Cardiac fibroblast (primary cell): ENCODE measurements around the gene MRPL47.

ENCODE experiments used
- DNase-seq, 2 donors: peaks; one replicate each; pipeline versions ENCODE4 v3.0.0 to v3.0.0-alpha.2; 2010; ENCODE audit warnings: low read depth in 2 of 2
- H3K4me3 ChIP-seq, 2 donors: replicated peaks in 1 of 2; 1 replicate in 1 of 2; 2 replicates in 1 of 2; pipeline ENCODE4 v1.5.1; 2011; ENCODE audit warnings: low read depth in 2 of 2, low read length in 2 of 2, mild to moderate bottlenecking in 2 of 2, moderate library complexity in 1 of 2
- TF ChIP-seq, protein P1 (sequence below): IDR thresholded peaks from one replicate; pipeline ENCODE4 v1.5.1; 2011; ENCODE audit warnings: low read depth, mild to moderate bottlenecking, low read length, inconsistent platforms

Gene MRPL47

GRCh38 chr3:179613807-179614206 lies 9.4 kb upstream of the MRPL47 start:
- TF ChIP-seq, protein P1, sequence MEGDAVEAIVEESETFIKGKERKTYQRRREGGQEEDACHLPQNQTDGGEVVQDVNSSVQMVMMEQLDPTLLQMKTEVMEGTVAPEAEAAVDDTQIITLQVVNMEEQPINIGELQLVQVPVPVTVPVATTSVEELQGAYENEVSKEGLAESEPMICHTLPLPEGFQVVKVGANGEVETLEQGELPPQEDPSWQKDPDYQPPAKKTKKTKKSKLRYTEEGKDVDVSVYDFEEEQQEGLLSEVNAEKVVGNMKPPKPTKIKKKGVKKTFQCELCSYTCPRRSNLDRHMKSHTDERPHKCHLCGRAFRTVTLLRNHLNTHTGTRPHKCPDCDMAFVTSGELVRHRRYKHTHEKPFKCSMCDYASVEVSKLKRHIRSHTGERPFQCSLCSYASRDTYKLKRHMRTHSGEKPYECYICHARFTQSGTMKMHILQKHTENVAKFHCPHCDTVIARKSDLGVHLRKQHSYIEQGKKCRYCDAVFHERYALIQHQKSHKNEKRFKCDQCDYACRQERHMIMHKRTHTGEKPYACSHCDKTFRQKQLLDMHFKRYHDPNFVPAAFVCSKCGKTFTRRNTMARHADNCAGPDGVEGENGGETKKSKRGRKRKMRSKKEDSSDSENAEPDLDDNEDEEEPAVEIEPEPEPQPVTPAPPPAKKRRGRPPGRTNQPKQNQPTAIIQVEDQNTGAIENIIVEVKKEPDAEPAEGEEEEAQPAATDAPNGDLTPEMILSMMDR: no peak
- H3K4me3 ChIP-seq: no peak overlapping the region
- DNase-seq: peak; percentile 34 to 67

DNA sequence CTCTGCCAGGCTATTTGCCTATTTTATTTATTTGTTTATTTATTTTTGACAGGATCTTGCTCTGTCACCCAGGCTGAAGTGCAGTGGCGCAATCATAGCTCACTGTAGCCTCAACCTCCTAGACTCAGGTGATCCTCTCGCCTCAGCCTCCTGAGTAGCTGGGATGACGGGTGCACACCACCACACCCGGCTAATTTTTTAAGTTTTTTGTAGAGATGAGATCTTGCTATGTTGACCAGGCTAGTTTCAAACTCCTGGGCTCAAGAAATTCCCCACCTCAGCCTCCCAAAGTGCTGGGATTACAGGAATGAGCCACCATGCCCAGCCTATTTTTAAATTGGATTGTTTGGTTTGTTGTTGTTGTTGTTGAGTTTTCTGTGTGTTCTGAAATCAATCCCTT lies 5.6 kb upstream of the MRPL47 start:
- no peak for DNase-seq
- TF ChIP-seq, protein P1: no peak
- H3K4me3 ChIP-seq: no peak overlapping the region

GRCh38 chr3:179608931-179609720 lies 4.7 kb upstream of the MRPL47 start:
- DNase-seq: no peak
- H3K4me3 ChIP-seq: no peak overlapping the region
- TF ChIP-seq, protein P1: no peak

GRCh38 chr3:179606534-179607085 lies 2.2 kb upstream of the MRPL47 start:
- no peak overlapping the region for H3K4me3 ChIP-seq
- DNase-seq: no peak
- TF ChIP-seq, protein P1: no peak

DNA sequence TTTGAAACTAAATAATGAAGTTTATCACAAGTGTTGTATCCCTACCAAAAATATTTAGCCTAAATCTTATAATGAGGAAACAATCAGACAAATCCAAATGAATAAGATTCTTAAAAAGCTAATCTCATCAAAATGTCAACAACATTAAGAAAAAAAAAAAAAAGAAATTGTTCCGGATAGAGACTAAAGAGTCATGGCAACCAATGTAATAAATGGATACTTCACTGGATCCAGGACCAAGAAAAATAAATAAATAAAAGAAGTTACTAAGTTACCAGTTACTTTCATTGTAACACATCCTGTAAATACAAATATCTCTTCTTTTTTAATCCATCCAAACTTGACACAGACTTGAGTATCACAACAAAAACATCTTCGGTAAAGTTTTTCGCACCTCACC lies 607 bp downstream of the MRPL47 start:
- TF ChIP-seq, protein P1: no peak
- peak overlapping the region; percentile 93 to 97 for H3K4me3 ChIP-seq
- no peak for DNase-seq

DNA sequence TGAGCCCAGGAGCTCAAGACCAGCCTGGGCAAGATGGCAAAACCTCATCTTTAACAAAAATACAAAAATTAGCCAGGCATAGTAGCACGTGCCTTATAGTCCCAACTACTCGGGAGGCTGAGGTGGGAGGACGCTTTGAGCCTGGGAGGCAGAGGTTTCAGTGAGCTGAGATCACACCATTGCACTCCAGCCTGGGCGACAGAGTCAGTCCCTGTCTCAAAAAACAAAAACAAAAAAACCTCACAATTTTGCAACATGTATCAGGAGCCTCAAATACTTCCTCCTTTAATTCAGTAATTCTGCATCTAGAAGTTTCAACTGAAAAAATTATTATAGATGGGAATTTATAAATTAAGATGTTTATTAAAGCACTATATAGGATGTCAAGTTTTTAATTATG lies 1.1 kb downstream of the MRPL47 start:
- H3K4me3 ChIP-seq: peak overlapping the region in 1 of 2 donors; percentile 97
- TF ChIP-seq, protein P1: no peak
- DNase-seq: no peak
